GM06990 (cell line): ENCODE results near the gene SHLD2.
"Not testable (repeated sequence)": the region's sequence is repeated elsewhere in the genome, so short reads cannot be mapped to it uniquely, and the experiment has no call there.

Experiments used
- DNase-seq: peaks from one replicate; pipeline ENCODE4 v3.0.0-alpha.2; 2011; ENCODE audit not compliant: insufficient read length; ENCODE audit errors: extremely low read depth
- H3K27me3 ChIP-seq: replicated peaks from 2 replicates; pipeline ENCODE4 v1.6.0; 2011; ENCODE audit warnings: low read length; ENCODE audit not compliant: control insufficient read depth, insufficient read depth
- H3K36me3 ChIP-seq: 2 replicates; pipeline ENCODE4 v1.5.1; 2011; ENCODE audit warnings: low read length; ENCODE audit not compliant: control insufficient read depth, insufficient read depth
- H3K4me3 ChIP-seq: replicated peaks from 2 replicates; pipeline ENCODE4 v1.5.1; 2011; ENCODE audit warnings: low read depth, mild to moderate bottlenecking, control low read depth, low read length
- CTCF ChIP-seq: IDR thresholded peaks from 2 replicates; pipeline ENCODE4 v1.5.1; 2011; ENCODE audit warnings: low read length, control low read depth, mild to moderate bottlenecking, inconsistent platforms; ENCODE audit not compliant: insufficient read depth, poor library complexity, severe bottlenecking

Gene SHLD2

DNA sequence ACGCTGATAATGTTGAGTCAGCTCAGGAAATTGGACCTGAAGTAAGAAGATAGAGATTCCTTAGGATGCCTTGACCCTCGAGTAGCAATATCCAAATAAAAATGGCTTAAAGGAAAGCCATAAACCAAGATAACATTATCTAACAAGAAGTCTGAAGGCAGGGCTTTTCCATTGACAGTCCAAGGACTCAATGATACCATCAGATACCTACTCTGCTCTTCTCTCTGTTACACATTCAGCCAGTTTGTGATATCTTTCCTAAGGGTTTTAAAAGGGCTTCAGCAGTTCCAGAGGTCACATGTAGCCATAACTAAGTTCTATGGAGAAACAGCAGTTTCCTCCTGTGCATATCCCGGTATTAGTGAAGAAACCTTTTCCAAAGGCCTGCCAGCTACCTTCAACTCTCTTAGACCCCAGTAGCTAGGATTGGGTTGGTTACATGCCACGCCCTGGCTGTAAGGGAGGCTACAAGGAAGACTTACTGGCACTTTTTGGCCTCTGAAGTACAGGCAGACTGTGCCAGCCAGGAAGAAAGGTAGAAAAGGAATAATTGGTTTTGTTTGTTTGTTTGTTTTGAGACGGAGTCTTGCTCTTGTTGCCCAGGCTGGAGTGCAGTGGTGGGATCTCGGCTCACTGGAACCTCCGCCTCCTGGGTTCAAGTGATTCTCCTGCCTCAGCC is 10.6 kb downstream of the SHLD2 start:
- Histone ChIP-seq H3K27me3 (no peaks in the 10 kb centered on the region), H3K36me3 (peaks cover 2% of the 10 kb centered on the region), H3K4me3 (no peak overlapping the region)
- TF ChIP-seq CTCF, result no peak
- no peak for DNase-seq

DNA sequence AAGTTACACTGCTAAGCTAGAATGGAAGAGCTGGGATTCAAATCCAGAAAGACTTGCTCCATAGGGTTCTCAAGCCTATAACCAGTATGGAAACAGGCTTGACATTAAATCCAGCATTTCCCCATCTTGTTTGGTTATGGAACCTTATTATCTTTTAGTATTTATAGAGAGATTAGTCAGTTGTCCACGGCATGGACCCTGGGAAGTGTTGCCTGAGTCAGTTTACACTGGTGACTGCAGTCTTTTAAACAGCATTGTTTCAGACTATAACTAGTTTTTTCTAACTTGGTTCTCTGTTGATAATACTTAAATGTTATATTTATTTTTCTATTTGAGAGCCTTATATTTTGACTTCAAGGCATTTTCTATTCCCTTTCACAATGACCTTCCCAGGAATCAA is 23.1 kb downstream of the SHLD2 start:
- DNase-seq, H3K36me3 ChIP-seq, H3K27me3 ChIP-seq, H3K4me3 ChIP-seq: not testable (repeated sequence)

DNA sequence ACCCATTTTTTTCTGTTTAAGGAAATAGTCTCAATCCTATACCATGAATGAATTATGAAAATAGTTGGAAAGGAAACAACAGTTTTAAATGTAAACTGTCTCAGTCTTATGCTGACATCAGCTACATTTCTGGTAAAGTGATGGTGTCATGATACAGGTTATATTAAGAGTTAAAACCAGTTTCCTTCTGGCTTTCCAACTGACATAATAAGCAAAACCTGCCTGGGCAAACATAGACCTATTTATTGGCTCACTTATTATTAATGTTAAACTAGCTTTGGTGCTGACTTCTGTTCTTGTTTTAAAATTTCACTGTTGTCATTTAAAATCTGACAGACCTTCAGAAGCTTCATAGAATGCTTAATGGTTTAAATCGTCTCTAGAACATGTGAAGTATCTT is 24.0 kb downstream of the SHLD2 start:
- not testable (repeated sequence) for H3K4me3 ChIP-seq, DNase-seq, H3K27me3 ChIP-seq, H3K36me3 ChIP-seq

DNA sequence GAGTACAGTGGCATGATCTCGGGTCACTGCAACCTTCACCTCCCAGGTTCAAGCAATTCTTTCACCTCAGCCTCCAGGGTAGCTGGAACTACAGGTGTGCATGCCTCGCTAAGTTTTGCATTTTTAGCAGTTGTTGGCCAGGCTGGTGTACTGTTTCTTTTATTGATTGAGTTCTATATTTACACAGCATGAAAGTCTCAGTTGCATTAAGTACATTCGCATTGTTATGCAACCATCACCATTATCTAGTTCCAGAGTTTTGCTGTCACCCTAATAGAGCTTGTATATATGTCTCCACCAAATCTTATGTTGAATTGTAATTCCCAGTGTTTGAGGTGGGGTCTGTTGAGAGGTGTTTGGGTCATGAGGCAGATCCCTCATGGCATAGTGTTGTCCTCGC is 28.3 kb downstream of the SHLD2 start:
- DNase-seq, H3K27me3 ChIP-seq, H3K4me3 ChIP-seq, H3K36me3 ChIP-seq: not testable (repeated sequence)

DNA sequence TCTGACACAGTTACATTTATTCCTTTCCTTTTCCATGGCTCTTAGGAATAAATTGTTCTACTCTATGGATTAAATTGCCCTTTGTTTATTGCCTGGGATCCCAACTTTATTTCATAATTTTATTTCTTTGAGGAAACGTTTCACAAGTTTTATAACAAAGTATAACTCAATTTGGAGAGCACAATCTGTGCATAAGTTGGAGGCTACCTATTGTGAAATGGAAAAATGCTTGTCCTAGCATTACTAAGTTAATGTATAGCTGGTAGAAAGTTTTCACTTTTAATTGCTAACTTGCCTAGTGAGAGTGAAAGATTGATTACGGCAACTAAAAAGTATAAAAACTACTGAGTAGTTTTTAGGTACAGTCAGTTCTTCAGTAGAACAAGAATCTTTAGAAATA is 32.0 kb downstream of the SHLD2 start:
- H3K27me3 ChIP-seq, H3K36me3 ChIP-seq, DNase-seq, H3K4me3 ChIP-seq: not testable (repeated sequence)

GRCh38 chr10:87127607-87128156 is 32.7 kb downstream of the SHLD2 start:
- H3K27me3 ChIP-seq, H3K36me3 ChIP-seq, H3K4me3 ChIP-seq, DNase-seq: not testable (repeated sequence)

- DNase-seq, H3K27me3 ChIP-seq, H3K4me3 ChIP-seq, H3K36me3 ChIP-seq: not testable (repeated sequence)
Observed at GRCh38 chr10:87132176-87132575, 37.2 kb downstream of the SHLD2 start.

GRCh38 chr10:87133936-87134335 is 38.9 kb downstream of the SHLD2 start:
- not testable (repeated sequence) for H3K4me3 ChIP-seq, H3K27me3 ChIP-seq, H3K36me3 ChIP-seq, DNase-seq

- H3K27me3 ChIP-seq, H3K4me3 ChIP-seq, H3K36me3 ChIP-seq, DNase-seq: not testable (repeated sequence)
Observed at GRCh38 chr10:87134440-87134839, 39.4 kb downstream of the SHLD2 start.

- DNase-seq, H3K27me3 ChIP-seq, H3K36me3 ChIP-seq, H3K4me3 ChIP-seq: not testable (repeated sequence)
Observed at GRCh38 chr10:87137478-87137877, 42.5 kb downstream of the SHLD2 start.

DNA sequence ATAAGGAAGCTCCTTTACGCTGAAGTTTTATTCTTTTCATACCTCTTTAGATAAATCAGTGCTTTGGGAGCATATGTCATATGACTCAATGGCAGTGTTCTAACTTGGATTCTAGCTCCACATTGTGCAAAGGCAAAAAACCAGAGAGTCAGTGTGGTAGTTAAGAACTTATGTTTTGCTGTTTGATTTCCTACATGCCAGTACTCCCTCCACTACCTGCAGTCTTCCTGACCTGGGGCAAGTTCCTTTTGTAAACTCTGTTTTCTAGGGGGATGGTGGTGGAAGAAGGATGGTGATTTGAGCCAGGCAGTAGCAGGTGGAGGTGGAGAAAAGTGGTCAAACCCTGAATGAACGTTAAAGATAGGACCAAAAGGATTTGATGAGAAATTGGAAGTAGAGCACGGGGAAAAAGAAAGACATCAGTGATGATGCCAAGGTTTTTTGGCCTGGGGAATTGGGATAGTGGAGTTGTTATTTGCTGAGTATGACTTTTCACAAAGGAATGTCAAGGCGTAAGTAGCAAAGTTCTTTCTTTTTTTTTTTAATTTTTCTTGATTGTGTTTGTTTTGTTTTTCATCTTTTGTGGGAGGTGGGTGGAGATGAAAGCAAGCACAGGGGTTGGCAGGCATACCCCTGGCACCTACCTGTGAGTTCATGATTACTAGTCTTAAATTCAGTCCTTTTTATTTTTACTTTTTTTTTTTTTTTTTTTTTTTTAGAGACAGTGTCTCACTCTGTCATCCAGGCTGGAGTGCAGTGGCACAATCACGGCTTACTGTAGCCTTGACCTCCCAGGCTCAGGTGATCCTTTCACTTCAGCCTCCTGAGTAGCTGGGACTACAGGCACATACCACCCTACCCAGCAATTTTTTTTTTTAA is 47.5 kb downstream of the SHLD2 start:
- H3K36me3 ChIP-seq, H3K4me3 ChIP-seq, DNase-seq, H3K27me3 ChIP-seq: not testable (repeated sequence)

GRCh38 chr10:87143109-87143418 is 48.1 kb downstream of the SHLD2 start:
- not testable (repeated sequence) for H3K36me3 ChIP-seq, H3K4me3 ChIP-seq, DNase-seq, H3K27me3 ChIP-seq

GRCh38 chr10:87145598-87145997 is 50.6 kb downstream of the SHLD2 start:
- not testable (repeated sequence) for DNase-seq, H3K4me3 ChIP-seq, H3K36me3 ChIP-seq, H3K27me3 ChIP-seq
